HG02623 (cell line): Measurements from ENCODE around the gene DNAJB8.

ENCODE experiments used
- ATAC-seq: cut with Tn5 transposase; IDR thresholded peaks from one replicate; pipeline ENCODE4 v1.9.1; 2021; ENCODE audit warnings: moderate library complexity; ENCODE audit not compliant: unreplicated experiment

The DNAJB8 gene

DNA sequence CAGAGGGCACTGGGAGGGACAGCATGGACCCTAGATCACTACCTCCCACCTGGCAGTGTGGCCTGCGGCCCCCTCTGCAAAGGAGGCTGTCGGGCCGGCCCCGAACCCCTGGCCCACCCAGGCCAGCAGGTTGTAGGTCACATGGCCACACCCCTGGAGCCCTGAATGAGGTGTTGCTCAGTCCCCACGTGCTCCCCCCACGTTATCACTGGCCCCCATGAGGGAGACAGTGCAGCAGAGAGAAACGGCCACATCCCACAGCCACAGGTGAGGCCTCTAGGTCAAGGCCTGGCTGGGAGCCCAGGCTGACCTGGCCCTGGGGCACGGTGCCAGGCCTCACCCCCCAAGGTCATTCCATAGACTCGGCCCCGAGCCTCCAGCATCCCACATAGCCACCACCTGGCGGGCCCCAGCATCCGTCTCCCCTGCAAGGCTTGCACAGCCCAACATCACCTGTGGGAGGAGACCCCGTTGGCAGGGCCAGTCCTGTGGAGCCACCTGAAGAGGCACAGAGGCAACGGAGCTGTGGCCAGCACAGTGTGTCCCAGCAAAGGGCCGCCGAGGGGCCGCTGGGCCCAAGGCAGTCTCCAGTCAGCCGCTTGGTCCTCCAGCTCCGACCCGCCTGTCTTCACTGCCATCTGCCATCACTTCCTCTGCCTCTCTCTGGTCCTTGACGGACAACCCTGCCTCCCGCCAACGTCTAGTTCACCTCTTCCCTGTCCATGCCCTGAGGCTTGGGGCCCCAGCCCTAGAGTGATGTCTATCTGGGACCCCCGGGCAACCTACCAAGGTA lies 53.1 kb downstream of the DNAJB8 start:
- no peak for ATAC-seq

DNA sequence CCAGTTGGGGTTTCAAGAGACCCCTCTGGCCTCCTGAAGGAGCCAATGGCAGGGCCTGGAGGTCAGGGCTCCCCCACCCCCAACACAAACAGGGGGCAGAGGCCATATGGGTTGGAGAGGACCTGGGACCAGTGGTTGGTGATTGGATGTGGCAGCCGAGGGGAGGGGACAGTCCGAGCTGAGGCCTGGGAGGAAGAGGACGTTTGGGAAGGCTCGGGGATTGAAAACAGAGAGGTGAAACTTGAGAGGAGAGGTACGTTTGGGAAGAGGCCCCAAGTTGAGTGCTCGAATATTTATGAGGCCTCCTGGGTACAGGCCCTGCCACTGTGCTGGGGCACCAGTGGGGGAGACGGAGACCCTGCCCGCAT lies 53.7 kb downstream of the DNAJB8 start:
- no peak for ATAC-seq
